SU-DHL-6 (cell line): Measurements from ENCODE around the gene ZNF142.

Experiments used
- H2AFZ ChIP-seq: fragments of 200-600 bp; sonication (generic); 2 replicates; pipeline ENCODE4 v1.6.1; 2014; ENCODE audit warnings: low read depth, mild to moderate bottlenecking, moderate library complexity, mixed read lengths, antibody characterized with exemption, low read length; ENCODE audit not compliant: severe bottlenecking
- H3F3A ChIP-seq: fragments of 200-600 bp; shearing (Covaris generic); 2 replicates; pipeline ENCODE4 v1.6.0; 2016; ENCODE audit warnings: antibody characterized with exemption, mild to moderate bottlenecking; ENCODE audit not compliant: insufficient read depth
- H3K27ac ChIP-seq: fragments of 200-600 bp; sonication (generic); 2 replicates; pipeline ENCODE4 v1.5.1; 2016; ENCODE audit warnings: low read depth, mild to moderate bottlenecking, low read length, moderate library complexity, mixed read lengths
- H3K27me3 ChIP-seq: fragments of 200-600 bp; sonication (generic), shearing (Covaris generic); 2 replicates; pipeline ENCODE4 v1.6.0; 2014; ENCODE audit warnings: mild to moderate bottlenecking, low read length
- H3K36me3 ChIP-seq: fragments of 200-600 bp; sonication (generic); 2 replicates; pipeline ENCODE4 v1.6.1; 2014; ENCODE audit warnings: mild to moderate bottlenecking, low read length, mixed read lengths
- H3K4me2 ChIP-seq: fragments of 300-600, 200-600 bp; shearing (Covaris generic), sonication (generic); 2 replicates; pipeline ENCODE4 v1.6.0; 2014; ENCODE audit warnings: low read length, low read depth, mild to moderate bottlenecking; ENCODE audit not compliant: poor library complexity, severe bottlenecking
- H3K4me3 ChIP-seq: fragments of 200-600 bp; sonication (generic); 2 replicates; pipeline ENCODE4 v1.5.1; 2014; ENCODE audit warnings: antibody characterized with exemption, low read length, mild to moderate bottlenecking, mixed read lengths; ENCODE audit not compliant: insufficient read depth, poor library complexity, severe bottlenecking
- H3K79me2 ChIP-seq: fragments of 200-600 bp; sonication (generic); 2 replicates; pipeline ENCODE4 v1.6.1; 2014; ENCODE audit warnings: mild to moderate bottlenecking, low read length, moderate library complexity; ENCODE audit not compliant: insufficient read depth
- H3K9ac ChIP-seq: fragments of 200-600 bp; sonication (generic); 2 replicates; pipeline ENCODE4 v1.7.0; 2014; ENCODE audit warnings: mild to moderate bottlenecking, low read length
- H3K9me2 ChIP-seq: fragments of 200-600 bp; sonication (generic); replicated peaks from 2 replicates; pipeline ENCODE4 v1.6.1; 2014; ENCODE audit warnings: low read length; ENCODE audit not compliant: insufficient read depth
- H3K9me3 ChIP-seq: fragments of 200-600 bp; sonication (generic); 2 replicates; pipeline ENCODE4 v1.6.1; 2014; ENCODE audit warnings: low read length, mixed read lengths; ENCODE audit not compliant: insufficient read depth
- H4K20me1 ChIP-seq: fragments of 200-600 bp; sonication (generic); 2 replicates; pipeline ENCODE4 v1.6.1; 2014; ENCODE audit warnings: low read depth, mild to moderate bottlenecking, antibody characterized with exemption, low read length, moderate library complexity, mixed read lengths
- EZH2phosphoT487 ChIP-seq: fragments of 200-600 bp; sonication (generic), shearing (Covaris generic); conservative IDR thresholded peaks from 2 replicates; pipeline ENCODE4 v1.6.1; 2018; ENCODE audit warnings: mild to moderate bottlenecking, antibody characterized with exemption, low read length, moderate library complexity, mixed read lengths
- TF ChIP-seq, protein P1 (sequence below): fragments of 200-600 bp; sonication (generic); IDR thresholded peaks from one replicate; pipeline ENCODE4 v1.5.1; 2017; ENCODE audit warnings: antibody characterized with exemption, mild to moderate bottlenecking, low read length, moderate library complexity; ENCODE audit not compliant: insufficient read depth, poor library complexity, severe bottlenecking

ZNF142 gene

DNA sequence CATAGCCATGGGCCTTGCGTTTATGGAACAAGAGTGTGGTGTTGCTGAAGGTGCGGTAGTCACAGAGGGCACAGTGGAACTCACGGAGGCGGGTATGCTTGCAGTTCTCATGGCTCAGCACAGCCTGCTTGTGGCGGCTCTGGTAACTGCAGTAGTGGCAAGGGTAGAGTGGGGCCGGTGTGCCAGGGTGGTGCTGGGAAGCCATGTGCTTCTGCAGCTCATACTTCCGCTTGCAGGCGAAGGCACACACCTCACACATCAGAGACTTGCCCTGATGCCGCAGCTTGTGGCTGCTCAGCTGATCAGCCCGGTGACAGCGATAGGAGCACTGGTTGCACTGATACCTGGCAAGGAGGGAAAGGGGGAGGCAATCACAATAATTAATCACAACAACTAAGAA lies 14.7 kb downstream of the ZNF142 start:
- TF ChIP-seq, protein P1, sequence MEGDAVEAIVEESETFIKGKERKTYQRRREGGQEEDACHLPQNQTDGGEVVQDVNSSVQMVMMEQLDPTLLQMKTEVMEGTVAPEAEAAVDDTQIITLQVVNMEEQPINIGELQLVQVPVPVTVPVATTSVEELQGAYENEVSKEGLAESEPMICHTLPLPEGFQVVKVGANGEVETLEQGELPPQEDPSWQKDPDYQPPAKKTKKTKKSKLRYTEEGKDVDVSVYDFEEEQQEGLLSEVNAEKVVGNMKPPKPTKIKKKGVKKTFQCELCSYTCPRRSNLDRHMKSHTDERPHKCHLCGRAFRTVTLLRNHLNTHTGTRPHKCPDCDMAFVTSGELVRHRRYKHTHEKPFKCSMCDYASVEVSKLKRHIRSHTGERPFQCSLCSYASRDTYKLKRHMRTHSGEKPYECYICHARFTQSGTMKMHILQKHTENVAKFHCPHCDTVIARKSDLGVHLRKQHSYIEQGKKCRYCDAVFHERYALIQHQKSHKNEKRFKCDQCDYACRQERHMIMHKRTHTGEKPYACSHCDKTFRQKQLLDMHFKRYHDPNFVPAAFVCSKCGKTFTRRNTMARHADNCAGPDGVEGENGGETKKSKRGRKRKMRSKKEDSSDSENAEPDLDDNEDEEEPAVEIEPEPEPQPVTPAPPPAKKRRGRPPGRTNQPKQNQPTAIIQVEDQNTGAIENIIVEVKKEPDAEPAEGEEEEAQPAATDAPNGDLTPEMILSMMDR = no peak
- TF ChIP-seq EZH2phosphoT487 = no peak

DNA sequence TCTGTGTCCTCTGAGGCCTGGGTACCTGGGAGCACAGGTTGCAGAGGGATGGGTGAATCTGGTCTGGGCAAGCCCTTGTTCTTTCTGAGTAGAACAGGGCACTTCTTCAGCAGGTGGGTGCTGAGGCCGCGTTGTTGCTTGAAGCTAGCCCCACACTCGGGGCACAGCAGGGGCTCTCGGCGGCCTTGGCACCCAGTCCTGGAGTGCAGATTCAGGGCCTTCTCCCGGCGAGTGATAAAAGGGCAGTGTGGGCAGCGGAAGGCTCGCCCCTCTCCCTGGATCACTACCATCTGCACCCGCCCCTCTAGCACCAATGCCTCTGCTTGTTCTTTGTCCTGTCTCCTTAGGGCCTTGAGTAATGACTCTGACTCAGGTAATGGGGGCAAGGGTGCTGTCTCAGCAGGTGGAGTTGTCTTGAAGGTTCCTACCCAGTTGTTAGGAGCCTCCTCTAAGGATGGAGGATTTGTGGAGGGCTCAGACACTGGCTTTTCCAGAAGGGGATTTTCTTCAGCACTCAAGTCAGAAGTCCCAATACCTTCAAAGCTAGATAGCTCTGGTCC lies 15.6 kb downstream of the ZNF142 start:
- H3K79me2 ChIP-seq = peaks cover 9% of the 10 kb centered on the region; the same call in 1 of the 2 replicates
- H3F3A ChIP-seq = 0 out of 2 replicates have a peak, but pooled peaks cover 4% of the 10 kb centered on the region
- no peak overlapping the region for H3K9ac ChIP-seq
- H2AFZ ChIP-seq = no peak overlapping the region
- H3K4me2 ChIP-seq = no peak overlapping the region
- H4K20me1 ChIP-seq = peaks cover 4% of the 10 kb centered on the region; the same call in 1 of the 2 replicates
- H3K27ac ChIP-seq = no peak overlapping the region
- no peaks in the 10 kb centered on the region for H3K27me3 ChIP-seq
- no peak overlapping the region for H3K4me3 ChIP-seq
- peaks cover 19% of the 10 kb centered on the region; the same call in 1 of the 2 replicates for H3K36me3 ChIP-seq
- no peaks in the 10 kb centered on the region for H3K9me2 ChIP-seq
- no peak for TF ChIP-seq EZH2phosphoT487
- TF ChIP-seq, protein P1 = no peak
- no peaks in the 10 kb centered on the region for H3K9me3 ChIP-seq

More for the DNA sequence above, 14.7 kb downstream of the ZNF142 start:
- Histone ChIP-seq H3K4me3 (no peak overlapping the region), H3K27me3 (no peaks in the 10 kb centered on the region), H4K20me1 (peaks cover 4% of the 10 kb centered on the region; the same call in 1 of the 2 replicates), H3K9me3 (no peaks in the 10 kb centered on the region), H2AFZ (no peak overlapping the region), H3K79me2 (peaks cover 9% of the 10 kb centered on the region; the same call in 1 of the 2 replicates), H3K4me2 (no peak overlapping the region), H3K36me3 (peaks cover 19% of the 10 kb centered on the region; the same call in 1 of the 2 replicates), H3K9me2 (no peaks in the 10 kb centered on the region), H3K27ac (no peak overlapping the region), H3K9ac (no peak overlapping the region), H3F3A (0 out of 2 replicates have a peak, but pooled peaks cover 4% of the 10 kb centered on the region)

DNA sequence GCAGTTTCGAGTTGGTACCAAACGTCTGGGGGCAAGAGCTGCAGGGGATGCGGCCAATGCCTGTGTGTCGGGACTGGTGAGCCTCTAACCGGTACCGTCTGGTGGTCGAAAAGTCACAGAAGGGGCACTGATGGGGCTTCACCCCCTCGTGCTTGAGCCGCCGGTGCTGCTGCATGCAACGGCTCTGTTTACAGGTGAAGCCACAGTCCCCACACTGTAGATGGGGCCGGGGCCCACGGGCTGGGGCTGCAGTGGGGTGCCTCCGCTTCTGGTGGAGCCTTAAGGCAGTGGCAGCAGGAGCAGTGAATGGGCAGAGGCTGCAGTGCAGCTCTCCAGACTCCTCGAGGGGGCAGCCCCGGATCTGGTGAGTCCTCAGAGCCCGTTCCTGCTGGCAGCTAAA lies 16.6 kb downstream of the ZNF142 start:
- 0 out of 2 replicates have a peak, but pooled peaks cover 4% of the 10 kb centered on the region for H3F3A ChIP-seq
- no peak overlapping the region for H2AFZ ChIP-seq
- TF ChIP-seq EZH2phosphoT487 = no peak
- TF ChIP-seq, protein P1 = no peak
- H3K27ac ChIP-seq = no peak overlapping the region
- H3K9me3 ChIP-seq = no peaks in the 10 kb centered on the region
- no peaks in the 10 kb centered on the region; the same call in 1 of the 2 replicates for H4K20me1 ChIP-seq
- no peaks in the 10 kb centered on the region for H3K27me3 ChIP-seq
- no peaks in the 10 kb centered on the region for H3K9me2 ChIP-seq
- peaks cover 14% of the 10 kb centered on the region; the same call in 1 of the 2 replicates for H3K36me3 ChIP-seq
- H3K4me2 ChIP-seq = no peak overlapping the region
- no peak overlapping the region for H3K4me3 ChIP-seq
- H3K9ac ChIP-seq = no peak overlapping the region
- H3K79me2 ChIP-seq = peaks cover 4% of the 10 kb centered on the region; the same call in 1 of the 2 replicates
